ENCODE results near the gene OR2T1.

OR2T1 gene, protein sequence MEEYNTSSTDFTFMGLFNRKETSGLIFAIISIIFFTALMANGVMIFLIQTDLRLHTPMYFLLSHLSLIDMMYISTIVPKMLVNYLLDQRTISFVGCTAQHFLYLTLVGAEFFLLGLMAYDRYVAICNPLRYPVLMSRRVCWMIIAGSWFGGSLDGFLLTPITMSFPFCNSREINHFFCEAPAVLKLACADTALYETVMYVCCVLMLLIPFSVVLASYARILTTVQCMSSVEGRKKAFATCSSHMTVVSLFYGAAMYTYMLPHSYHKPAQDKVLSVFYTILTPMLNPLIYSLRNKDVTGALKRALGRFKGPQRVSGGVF

DNA sequence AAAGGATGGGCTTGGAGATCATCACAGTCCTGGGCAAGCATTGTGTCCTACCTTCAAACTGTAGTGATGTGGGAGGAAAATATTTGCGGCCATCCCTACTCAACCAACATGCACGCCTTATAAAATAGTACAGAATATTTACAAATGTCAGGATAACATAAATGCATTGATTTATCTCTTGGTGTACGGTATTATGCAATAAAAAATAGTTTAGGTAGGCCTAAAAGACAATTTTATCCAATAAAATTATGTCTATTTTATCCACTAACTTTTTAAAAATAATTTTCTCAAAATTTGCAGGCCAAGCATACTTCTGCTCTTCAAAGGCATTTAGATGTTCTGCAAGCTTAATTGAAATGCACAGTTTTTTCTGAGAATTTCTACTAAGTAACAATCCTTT, at the start of gene OR2T1:
Gene OR2T1, plus strand, starts transcription at position 301 of the 400 bp plus-strand sequence. CDS start 3,100 bp downstream, outside the sequence.
- no peak for DNase-seq (ENCODE audit: low spot score)
- in situ Hi-C loops (cut with MboI; ENCODE audit: low sequenced_read_pairs, unreplicated experiment), result loop anchor here (10.0 kb wide), 1 partner anchor 212 kb away; no protein-coding TSS in a partner anchor
- no peak for TF ChIP-seq CTCF (IDR thresholded peaks at IDR 0.05; ENCODE audit: borderline replicate concordance, control extremely low read depth, extremely low read depth, insufficient read depth, missing control alignments)

DNA sequence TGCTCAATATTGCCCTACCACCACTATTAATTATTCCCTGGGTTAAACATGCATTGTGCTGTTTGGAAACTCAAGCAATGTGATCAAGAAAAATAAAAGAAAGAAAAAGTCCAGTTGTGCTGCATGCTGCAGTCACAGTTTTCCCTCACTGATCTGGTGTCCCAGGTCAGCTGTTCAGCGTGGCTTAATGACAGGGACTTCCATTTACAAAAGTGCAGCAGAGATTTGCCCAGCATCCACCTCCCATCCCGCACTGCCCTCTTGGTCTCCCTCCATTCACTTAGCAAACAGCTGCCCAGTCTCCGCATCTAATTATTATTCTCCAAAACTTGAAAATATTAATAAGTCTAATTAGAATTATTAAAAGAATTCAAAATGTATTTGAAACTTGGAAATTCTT, 43.4 kb upstream of the OR2T1 start:
- DNase-seq (ENCODE audit: low spot score), result no peak
- no peak for TF ChIP-seq CTCF (IDR thresholded peaks at IDR 0.05; ENCODE audit: borderline replicate concordance, control extremely low read depth, extremely low read depth, insufficient read depth, missing control alignments)
- in situ Hi-C loops (cut with MboI; ENCODE audit: low sequenced_read_pairs, unreplicated experiment), result no loop called here

- in situ Hi-C loops (cut with MboI; ENCODE audit: low sequenced_read_pairs, unreplicated experiment), result no loop called here
- TF ChIP-seq CTCF (IDR thresholded peaks at IDR 0.05; ENCODE audit: borderline replicate concordance, control extremely low read depth, extremely low read depth, insufficient read depth, missing control alignments), result no peak
- DNase-seq (ENCODE audit: low spot score), result no peak
Measured at GRCh38 chr1:248361121-248361715, 41.6 kb upstream of the OR2T1 start, which contains the start of gene OR2T4. Gene OR2T4 (plus strand): TSS chr1:248361665. CDS start chr1:248361665, 0 bp downstream.

DNA sequence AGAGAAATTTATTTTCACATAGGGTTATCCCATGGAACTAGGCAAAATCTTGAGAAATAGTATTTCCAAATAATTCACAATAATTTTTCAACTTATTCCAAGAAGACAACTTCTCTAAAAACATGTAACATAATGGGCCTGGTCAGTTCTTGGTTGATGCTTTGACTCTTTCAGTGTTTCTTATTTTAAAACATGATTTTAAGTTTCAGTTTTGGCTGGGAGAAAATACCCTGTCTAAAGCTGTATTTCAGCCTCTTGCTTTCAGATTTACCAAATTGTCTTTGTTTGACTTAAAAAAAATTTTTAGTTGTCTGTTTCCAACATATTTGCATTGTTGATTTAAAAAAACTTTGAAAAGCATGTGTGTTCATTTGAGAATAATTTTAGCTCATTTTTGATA, 36.2 kb upstream of the OR2T1 start:
- DNase-seq (ENCODE audit: low spot score), result no peak
- no peak for TF ChIP-seq CTCF (IDR thresholded peaks at IDR 0.05; ENCODE audit: borderline replicate concordance, control extremely low read depth, extremely low read depth, insufficient read depth, missing control alignments)
- in situ Hi-C loops (cut with MboI; ENCODE audit: low sequenced_read_pairs, unreplicated experiment), result no loop called here

GRCh38 chr1:248372394-248372793, 30.5 kb upstream of the OR2T1 start:
- no peak for DNase-seq (ENCODE audit: low spot score)
- in situ Hi-C loops (cut with MboI; ENCODE audit: low sequenced_read_pairs, unreplicated experiment), result no loop called here
- TF ChIP-seq CTCF (IDR thresholded peaks at IDR 0.05; ENCODE audit: borderline replicate concordance, control extremely low read depth, extremely low read depth, insufficient read depth, missing control alignments), result no peak

DNA sequence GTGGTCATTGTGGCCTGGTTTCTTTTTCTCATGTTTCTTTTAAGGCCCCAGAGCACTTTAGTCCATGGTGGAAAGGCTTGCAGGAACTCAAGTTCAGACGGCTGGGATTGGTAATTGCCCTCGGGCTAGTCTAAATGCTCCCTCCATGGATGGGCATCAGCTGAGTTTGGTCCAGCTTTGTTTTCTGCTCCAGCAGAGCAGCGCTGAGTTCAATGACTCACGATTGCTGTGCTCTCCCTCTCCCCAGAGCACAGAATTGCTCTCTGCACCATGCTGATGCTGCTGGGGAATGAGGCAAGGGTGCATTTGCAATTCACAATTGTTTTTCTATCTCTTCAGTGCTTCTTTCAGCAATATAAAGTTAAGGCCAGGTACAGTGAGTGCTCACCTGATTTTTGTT, 29.1 kb upstream of the OR2T1 start:
- in situ Hi-C loops (cut with MboI; ENCODE audit: low sequenced_read_pairs, unreplicated experiment), result no loop called here
- no peak for TF ChIP-seq CTCF (IDR thresholded peaks at IDR 0.05; ENCODE audit: borderline replicate concordance, control extremely low read depth, extremely low read depth, insufficient read depth, missing control alignments)
- no peak for DNase-seq (ENCODE audit: low spot score)
